Measurements from ENCODE around the gene SVIL.
"Not testable (repeated sequence)": the region's sequence is repeated elsewhere in the genome, so short reads cannot be mapped to it uniquely, and the experiment has no call there.

SVIL gene

DNA sequence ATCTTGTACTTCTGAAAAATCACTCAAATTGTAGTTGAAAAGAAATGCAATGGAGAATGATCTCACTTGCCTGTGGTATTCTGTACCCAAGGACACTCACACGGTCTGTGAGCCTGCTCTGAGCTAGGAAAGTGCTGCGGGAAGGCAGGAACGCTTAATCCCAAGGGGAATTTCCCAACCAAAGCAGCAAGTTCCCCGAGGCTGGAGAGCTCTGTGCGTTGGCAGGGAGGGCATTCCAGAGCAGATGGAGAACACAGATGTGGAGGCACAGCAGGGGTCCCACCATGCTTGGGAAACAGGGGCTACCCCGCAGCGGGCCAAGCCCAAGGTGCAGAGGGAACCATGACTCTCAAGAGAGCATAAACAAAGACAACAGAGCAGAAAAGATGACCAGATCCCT, 13.6 kb downstream of the SVIL start:
- DNase-seq: no peak

DNA sequence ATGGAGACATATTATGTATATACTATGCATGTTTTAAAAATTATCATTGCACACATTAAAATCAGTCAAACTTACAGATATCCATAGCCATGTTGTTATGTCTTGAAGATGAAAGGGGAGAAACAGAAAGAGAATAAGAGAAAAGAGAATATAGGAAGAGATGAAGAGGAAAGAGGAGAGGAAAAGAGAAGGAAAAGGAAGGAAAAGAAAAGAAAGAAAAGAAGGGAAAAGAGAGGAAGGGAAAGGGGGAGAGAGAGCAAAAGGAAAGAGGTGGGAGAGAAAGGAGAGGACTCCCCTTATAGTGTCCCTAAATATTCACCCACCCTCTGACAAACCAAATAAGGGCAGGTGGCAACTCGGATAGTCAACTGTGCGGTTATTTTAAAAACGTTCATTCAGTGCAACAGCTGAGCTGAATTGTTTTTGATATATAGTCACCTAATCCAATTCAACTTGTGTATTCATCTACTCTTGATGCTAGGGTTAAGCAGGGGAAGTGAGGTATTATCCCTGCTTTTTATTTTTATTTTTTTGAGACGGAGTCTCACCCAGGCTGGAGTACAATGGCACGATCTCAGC, 14.6 kb downstream of the SVIL start:
- DNase-seq: no peak

DNA sequence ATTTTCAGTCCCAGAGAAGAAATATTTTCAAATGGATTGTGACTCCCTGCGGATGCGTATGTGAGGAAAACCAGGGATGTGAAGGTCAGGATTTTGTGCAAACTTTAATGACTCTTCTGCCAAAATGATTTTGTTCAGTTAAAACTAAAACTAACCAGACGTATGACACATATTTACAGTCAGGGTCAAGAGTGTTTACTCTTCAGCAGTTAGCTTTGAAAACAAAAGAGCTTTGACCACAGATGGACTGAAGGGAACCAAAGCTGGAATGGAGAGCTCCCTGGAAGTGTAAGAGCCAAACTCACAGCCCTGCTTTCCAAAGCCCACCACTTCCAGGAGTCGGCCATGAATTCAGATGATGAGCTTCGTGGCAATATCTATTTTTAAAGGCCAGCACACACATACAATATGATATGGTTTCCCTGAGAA, 15.5 kb downstream of the SVIL start:
- DNase-seq: no peak

DNA sequence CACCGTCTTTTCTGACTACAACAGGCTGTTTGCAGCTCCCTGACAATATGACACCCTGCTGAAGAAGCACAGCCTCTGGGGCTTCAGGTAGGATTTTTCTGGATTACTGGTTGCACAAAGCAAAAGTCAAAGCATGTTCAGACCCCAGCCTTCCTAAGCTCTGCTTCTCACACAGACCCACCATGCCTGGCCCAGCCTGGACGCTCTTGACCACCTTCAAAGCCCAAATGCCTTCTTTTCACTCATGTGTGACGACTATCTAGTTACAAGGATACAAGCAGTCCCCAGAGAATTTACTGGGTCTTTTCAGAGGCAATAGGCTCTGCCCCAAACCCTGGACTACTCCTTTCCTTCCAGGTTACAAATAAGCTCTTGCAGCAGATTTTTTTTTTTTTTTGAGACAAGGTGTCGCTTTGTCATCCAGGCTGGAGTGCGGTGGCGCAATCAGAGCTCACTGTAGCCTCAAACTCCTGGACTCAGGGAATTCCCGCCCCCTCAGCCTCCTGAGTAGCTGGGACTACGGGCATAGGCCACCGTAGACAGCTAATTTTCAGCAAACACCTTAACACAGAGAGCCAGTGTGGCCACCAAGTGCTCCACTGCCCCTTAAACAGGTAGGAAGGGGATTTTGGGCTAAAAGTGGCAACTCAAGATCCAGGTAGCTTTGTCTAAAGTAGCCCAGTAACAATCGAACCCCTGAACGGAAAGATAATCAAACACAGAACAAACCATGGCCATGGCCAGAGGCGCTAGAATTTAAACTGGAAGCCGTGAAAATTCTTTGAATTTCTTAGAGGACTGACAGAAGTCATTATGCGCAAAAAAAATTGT, 16.2 kb downstream of the SVIL start:
- no peak for DNase-seq

DNA sequence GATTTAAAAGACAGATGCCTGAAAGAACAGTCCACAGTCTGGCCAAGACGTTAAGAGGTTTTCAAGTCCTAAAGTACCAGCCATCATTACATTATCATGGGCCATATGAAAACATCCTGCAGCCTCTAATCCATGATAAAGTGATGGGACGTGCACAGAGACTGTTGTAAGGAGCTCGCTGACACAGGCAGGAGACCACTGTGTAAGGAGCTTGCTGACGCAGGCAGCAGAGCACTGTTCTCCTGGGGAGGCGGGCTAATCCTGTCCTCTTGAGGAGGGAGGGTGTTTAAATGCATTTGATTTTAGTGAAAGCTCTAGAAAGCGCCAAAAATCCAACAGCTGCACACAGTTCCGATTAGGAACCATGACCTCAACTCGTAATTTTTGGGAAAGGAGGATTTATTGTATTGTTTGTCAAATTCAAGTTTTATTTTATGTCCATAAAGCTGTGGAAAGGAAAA, 16.9 kb downstream of the SVIL start:
- DNase-seq: no peak

DNA sequence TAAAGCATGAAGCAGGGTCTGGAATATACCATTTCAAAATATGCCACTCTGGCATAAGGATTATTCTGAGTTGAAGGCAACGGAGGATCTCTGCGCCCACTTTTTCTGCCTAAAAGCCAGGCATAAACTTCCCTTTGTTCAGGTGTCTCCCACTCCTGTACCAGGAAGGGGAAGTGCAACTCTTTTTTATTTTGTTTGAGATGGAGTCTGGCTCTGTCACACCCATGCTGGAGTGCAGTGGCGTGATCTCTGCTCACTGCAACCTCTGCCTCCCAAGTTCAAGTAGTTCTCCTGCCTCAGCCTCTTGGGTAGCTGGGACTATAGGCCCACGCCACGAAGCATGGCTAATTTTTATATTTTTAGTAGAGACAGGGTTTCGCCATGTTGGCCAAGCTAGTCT, 18.2 kb downstream of the SVIL start:
- no peak for DNase-seq

GRCh38 chr10:29615195-29615594, 19.6 kb downstream of the SVIL start:
- no peak for DNase-seq

- not testable (repeated sequence) for DNase-seq
Observed at GRCh38 chr10:29614289-29614688, 20.5 kb downstream of the SVIL start.

DNA sequence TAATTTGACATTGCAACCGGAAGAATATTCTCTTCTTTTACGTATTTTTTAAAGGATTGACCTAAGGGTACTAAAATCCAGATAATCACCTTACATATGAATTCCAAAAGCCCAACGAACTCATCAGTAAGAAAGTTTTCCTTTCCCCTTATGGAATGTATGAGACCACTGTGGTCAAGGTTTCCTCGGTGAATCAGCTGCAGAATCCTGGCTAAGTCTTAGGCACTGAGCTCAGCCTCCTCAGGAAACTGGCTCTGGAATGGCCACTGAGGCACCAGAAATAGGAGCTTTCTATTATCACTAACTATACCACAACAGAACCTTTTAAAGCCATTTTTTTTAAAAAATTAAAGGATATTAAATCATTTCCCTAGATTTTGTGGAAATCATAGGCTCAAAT, 21.0 kb downstream of the SVIL start:
- no peak for DNase-seq

DNA sequence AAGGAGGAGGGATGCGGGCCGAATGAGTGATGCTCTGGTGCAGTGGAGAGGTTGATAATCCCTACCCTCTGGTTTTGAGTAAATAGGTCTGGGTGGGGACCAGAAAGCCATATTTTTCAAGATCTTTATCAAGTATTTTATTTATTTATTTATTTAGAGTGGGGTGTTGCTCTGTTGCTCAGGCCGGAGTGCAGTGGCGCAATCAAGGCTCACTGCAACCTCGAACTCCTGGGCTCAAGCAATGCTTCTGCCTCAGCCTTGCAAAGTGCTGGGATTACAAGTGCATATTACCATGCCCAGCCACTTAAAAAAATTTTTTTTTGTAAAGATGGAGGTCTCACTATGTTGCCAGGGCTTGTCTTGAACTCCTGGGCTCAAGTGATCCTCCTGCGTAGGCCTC, 21.6 kb downstream of the SVIL start:
- DNase-seq: no peak

GRCh38 chr10:29612657-29613056, 22.1 kb downstream of the SVIL start:
- DNase-seq: no peak

DNA sequence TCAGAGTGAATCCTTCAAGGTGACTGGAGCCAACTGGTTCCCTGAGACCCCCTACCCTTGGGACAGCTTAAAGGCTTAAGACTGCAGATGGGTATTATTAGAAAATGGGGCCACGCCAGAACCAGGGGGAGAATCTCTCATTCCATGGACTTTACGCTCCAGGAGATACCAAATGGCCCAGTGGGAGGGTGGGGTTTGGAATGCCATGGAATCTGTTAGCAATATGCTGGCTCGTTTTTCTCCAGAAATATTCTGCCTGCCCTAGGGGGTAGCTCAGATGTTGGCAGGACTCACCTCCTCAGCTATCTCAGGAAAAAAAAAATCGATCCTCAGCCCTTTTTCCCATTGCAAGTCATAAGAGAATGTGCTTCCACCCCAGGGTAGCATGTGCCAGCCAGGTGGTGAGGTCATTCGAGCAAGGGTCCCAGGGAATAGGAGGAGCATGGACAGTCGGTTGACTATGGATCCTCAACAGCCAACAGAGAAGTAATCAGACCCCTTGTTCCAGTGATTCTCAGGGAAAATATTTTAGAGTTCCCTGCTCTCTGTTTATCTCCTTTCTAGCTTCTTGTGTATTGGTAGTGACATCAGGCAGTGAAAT, 22.9 kb downstream of the SVIL start:
- DNase-seq: no peak

DNA sequence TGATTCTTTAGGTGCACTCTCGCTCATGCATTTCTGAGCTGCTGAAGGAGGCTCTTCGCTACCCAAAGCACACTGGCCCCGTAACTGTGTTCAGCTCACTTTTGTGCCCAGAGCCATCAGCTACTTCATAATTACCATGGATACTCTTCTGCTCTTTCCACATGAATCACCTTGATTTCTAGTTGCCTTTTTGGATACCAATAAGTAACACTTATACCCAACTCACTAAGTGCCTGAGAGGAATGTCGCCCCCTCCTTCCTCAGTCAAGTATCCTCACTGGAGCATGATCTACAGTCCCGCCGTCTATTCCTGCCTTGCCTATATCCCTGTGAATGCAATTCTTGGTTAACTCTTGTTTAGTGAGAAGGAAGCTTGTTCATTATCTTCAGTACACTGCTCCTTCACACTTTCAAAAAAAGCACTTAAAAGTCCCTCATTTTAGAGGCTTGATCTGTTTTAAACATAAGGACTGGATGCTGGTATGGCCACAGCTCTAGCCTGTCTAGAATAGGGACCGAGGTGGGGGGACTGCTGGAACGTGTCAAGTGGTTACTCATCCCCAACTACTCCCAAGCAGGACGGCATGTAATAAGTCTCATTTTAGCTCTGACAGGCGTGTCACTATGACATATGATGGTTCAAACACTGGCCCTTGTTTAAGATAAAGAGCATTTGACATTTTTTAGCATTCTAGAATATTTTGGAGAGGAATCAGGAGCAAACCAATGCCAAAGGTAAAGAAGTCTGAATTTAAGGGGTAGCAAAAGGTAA, 23.7 kb downstream of the SVIL start:
- no peak for DNase-seq

- DNase-seq: not testable (repeated sequence)
Observed at GRCh38 chr10:29610331-29610730, 24.4 kb downstream of the SVIL start.

DNA sequence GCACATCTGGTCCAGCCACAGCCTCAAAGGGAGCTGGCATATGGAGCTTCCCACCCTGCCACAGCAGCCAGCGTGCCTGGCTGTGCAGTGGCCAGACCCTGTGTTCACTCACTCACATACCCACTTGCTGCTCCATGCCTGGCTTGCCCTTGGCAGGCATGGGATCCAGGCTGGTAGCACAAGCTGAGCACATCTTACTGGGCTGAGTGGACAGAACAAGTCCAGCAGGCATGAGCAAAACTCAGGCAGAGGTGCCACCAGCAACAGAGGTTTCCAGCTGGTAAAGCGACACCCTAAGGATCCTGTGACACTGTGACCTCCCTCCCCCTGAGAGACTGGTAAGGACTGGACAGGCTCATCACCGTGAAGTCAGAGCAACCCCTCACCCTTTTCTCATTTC, 25.1 kb downstream of the SVIL start:
- DNase-seq: no peak

DNA sequence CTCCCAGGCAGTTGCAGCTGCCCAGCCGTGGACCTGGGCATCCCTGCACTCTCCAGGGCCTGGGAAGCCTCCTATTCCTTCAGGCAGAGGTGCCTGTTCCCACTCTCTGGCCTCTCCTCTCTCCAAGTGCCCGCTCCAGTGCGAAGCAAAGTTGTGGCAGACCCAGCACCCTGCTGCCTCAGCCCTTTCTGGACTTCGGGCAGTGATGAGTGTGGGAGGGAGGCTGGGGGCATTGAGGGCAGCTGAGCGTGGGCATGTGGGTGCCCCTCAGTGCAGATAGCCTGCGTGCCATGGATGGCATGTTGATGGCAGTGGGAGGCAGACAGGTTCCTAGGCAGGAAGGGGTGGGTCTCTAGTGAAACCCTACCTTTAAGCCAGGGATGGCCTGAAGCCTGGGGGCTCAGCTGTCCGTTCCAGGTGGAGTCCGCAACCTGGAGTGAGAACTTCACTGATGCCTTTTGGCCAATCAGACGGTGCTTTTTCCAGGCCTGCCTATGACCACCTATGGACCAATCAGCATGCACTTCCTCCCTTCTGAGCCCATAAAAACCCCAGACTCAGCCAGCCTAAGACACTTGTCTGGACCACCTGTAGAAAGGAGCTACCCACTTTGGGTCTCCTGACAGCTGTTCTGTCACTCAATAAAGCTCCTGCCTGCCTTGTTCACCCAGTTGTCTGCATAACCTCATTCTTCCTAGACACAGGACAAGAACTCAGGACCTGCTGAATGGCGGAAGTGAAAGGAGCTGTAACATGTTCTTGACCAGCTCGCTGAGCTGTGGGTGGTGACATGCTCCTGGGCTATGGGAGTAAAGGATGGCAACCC, 26.1 kb downstream of the SVIL start:
- DNase-seq: no peak

GRCh38 chr10:29608062-29608461, 26.7 kb downstream of the SVIL start:
- DNase-seq: no peak

GRCh38 chr10:29607576-29607975, 27.2 kb downstream of the SVIL start:
- no peak for DNase-seq

DNA sequence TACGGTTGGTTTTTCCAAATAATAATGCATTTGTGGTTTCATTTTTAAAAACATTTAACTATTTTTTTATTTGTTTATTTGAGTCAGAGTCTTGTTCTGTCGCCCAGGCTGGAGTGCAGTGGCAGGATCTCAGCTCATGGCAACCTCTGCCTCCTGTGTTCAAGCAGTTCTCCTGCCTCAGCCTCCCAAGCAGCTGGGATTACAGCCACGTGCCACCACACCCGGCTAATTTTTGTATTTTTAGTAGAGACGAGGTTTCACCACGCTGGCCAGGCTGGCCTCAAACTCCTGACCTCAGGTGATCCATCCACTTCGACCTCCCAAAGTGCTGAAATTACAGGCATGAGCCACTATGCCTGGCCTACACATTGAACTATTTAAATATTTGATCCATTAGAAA, 28.1 kb downstream of the SVIL start:
- not testable (repeated sequence) for DNase-seq

- DNase-seq: no peak
Observed at GRCh38 chr10:29604291-29604825, 30.4 kb downstream of the SVIL start.

DNA sequence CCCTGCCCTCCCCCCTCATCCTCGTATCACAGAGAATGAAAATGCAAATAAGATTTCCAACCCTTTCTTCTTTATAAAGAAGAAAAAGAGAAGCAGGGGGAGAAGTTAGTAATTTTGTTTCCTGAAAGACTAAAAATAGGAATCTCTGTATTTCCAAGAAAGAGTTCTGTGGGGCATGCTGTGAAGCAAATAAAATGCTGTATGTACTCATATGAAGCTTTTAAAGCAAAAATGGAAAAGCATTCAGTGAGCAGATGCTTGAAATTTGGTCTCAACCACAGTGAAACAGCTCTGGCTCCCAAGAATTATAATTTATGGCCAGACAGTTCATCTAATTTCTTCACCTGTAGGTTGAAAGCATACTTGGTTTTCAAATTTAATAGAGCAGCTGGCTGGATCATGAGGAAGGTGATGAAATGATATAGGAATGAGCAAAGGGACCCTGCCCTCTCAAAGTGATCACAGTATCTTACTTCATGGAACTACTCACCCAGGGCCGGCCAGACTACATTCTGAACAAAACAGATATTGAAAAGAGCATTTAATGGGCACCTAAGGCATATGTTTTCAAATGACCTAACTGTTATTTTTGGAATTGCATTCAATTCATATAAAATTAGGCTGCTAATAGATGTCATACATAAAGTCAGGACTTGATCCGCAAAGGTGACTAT, 31.4 kb downstream of the SVIL start:
- DNase-seq: no peak

GRCh38 chr10:29600821-29601220, 34.0 kb downstream of the SVIL start:
- DNase-seq: no peak
